HEK293 (cell line): ENCODE measurements around the gene SLC16A10.

Experiments
- CTCF ChIA-PET: fragments of 350-600 bp; formaldehyde crosslinking; extraction: SDS; loops from one replicate; lab custom pipeline; 2021; ENCODE audit warnings: antibody characterized with exemption; lab: Yijun Ruan, JAX
- POLR2A ChIA-PET: fragments of 300-600 bp; formaldehyde crosslinking; extraction: SDS; loops from one replicate; lab custom pipeline; 2020; ENCODE audit warnings: antibody characterized with exemption, inconsistent platforms; lab: Yijun Ruan, JAX
- H3K27ac ChIP-seq: fragments of 200-500 bp; sonication (Bioruptor generic); 2 replicates; pipeline ENCODE4 v1.5.1; 2014; ENCODE audit warnings: low read depth, low read length, control low read depth, inconsistent platforms; ENCODE audit errors: extremely low read depth
- H3K36me3 ChIP-seq, 2 experiments: fragments of 200-500 bp in 1 of 2; sonication (Bioruptor generic) in 1 of 2; 1 replicate in 1 of 2; 2 replicates in 1 of 2; pipeline ENCODE4 v1.5.1; 2014 to 2017; ENCODE audit warnings: inconsistent platforms in 2 of 2, low read length in 2 of 2; ENCODE audit not compliant: control insufficient read depth in 2 of 2, insufficient read depth in 1 of 2
- H3K4me1 ChIP-seq: fragments of 200-500 bp; sonication (Bioruptor generic); 2 replicates; pipeline ENCODE4 v1.5.1; 2014; ENCODE audit warnings: mild to moderate bottlenecking, low read length, inconsistent platforms; ENCODE audit not compliant: control insufficient read depth, insufficient read depth
- H3K4me3 ChIP-seq: 2 replicates; pipeline ENCODE4 v1.5.1; 2011; ENCODE audit warnings: low read depth, mild to moderate bottlenecking, control low read depth, low read length, moderate library complexity
- H3K9me3 ChIP-seq: fragments of 200-500 bp; sonication (Bioruptor generic); 2 replicates; pipeline ENCODE4 v1.5.1; 2014; ENCODE audit warnings: low read depth, low read length, inconsistent platforms; ENCODE audit not compliant: control insufficient read depth, insufficient read depth
- EGR2 ChIP-seq: fragments of 450-650 bp; formaldehyde crosslinking; IDR thresholded peaks from 2 replicates; pipeline ENCODE4 v1.5.1; 2016; ENCODE audit warnings: low read depth, missing biosample characterization, missing genetic modification characterization
- GLI2 ChIP-seq: fragments of 450-650 bp; formaldehyde crosslinking; IDR thresholded peaks from 2 replicates; pipeline ENCODE4; 2017; ENCODE audit warnings: missing biosample characterization, missing genetic modification characterization, low read depth, borderline replicate concordance
- GLIS2 ChIP-seq: fragments of 450-650 bp; formaldehyde crosslinking; IDR thresholded peaks from 2 replicates; pipeline ENCODE4 v1.5.1; 2016; ENCODE audit warnings: missing biosample characterization, missing genetic modification characterization
- INSM2 ChIP-seq: fragments of 450-650 bp; formaldehyde crosslinking; IDR thresholded peaks from 2 replicates; pipeline ENCODE4 v1.5.1; 2016; ENCODE audit warnings: missing biosample characterization, missing genetic modification characterization
- MYNN ChIP-seq: fragments of 450-650 bp; formaldehyde crosslinking; IDR thresholded peaks from 2 replicates; pipeline ENCODE4 v1.5.1; 2016; ENCODE audit warnings: missing biosample characterization, missing genetic modification characterization, borderline replicate concordance
- SALL2 ChIP-seq: fragments of 450-650 bp; formaldehyde crosslinking; IDR thresholded peaks from 2 replicates; pipeline ENCODE4 v1.5.0; 2017; ENCODE audit warnings: missing biosample characterization, mild to moderate bottlenecking, missing genetic modification characterization, borderline replicate concordance
- SETDB1 ChIP-seq: IDR thresholded peaks from one replicate; pipeline ENCODE4 v1.6.1; 2017; ENCODE audit warnings: mild to moderate bottlenecking, low read length, moderate library complexity, mixed read lengths; ENCODE audit not compliant: insufficient read length
- ZNF202 ChIP-seq: fragments of 450-650 bp; formaldehyde crosslinking; IDR thresholded peaks from 2 replicates; pipeline ENCODE4 v1.5.1; 2016; ENCODE audit warnings: missing biosample characterization, missing genetic modification characterization, borderline replicate concordance
- ZNF214 ChIP-seq: fragments of 450-650 bp; formaldehyde crosslinking; IDR thresholded peaks from 2 replicates; pipeline ENCODE4 v1.5.1; 2017; ENCODE audit warnings: missing biosample characterization, mild to moderate bottlenecking, missing genetic modification characterization, borderline replicate concordance
- ZNF223 ChIP-seq: fragments of 450-650 bp; formaldehyde crosslinking; IDR thresholded peaks from 2 replicates; pipeline ENCODE4 v1.5.1; 2016; ENCODE audit warnings: missing biosample characterization, missing genetic modification characterization
- ZNF248 ChIP-seq: fragments of 450-650 bp; formaldehyde crosslinking; IDR thresholded peaks from 2 replicates; pipeline ENCODE4 v1.5.1; 2017; ENCODE audit warnings: missing biosample characterization, missing genetic modification characterization
- ZNF302 ChIP-seq: fragments of 450-650 bp; formaldehyde crosslinking; IDR thresholded peaks from 2 replicates; pipeline ENCODE4 v1.5.1; 2016; ENCODE audit warnings: missing biosample characterization, missing genetic modification characterization, low read depth
- ZNF354C ChIP-seq: fragments of 450-650 bp; formaldehyde crosslinking; IDR thresholded peaks from 2 replicates; pipeline ENCODE4 v1.5.1; 2016; ENCODE audit warnings: missing biosample characterization, missing genetic modification characterization, low read depth, borderline replicate concordance
- ZNF394 ChIP-seq: fragments of 450-650 bp; formaldehyde crosslinking; IDR thresholded peaks from 2 replicates; pipeline ENCODE4 v1.5.1; 2016; ENCODE audit warnings: missing biosample characterization, missing genetic modification characterization, mild to moderate bottlenecking, moderate library complexity, borderline replicate concordance
- ZNF501 ChIP-seq: fragments of 450-650 bp; formaldehyde crosslinking; IDR thresholded peaks from 2 replicates; pipeline ENCODE4 v1.5.1; 2016; ENCODE audit warnings: missing biosample characterization, missing genetic modification characterization
- ZNF555 ChIP-seq: fragments of 450-650 bp; formaldehyde crosslinking; conservative IDR thresholded peaks from 2 replicates; pipeline ENCODE4 v1.5.1; 2017; ENCODE audit warnings: missing biosample characterization, mild to moderate bottlenecking, missing genetic modification characterization, inconsistent platforms
- ZNF560 ChIP-seq: fragments of 450-650 bp; formaldehyde crosslinking; IDR thresholded peaks from 2 replicates; pipeline ENCODE4 v1.5.1; 2017; ENCODE audit warnings: missing biosample characterization, missing genetic modification characterization, borderline replicate concordance
- ZNF610 ChIP-seq: fragments of 450-650 bp; formaldehyde crosslinking; IDR thresholded peaks from 2 replicates; pipeline ENCODE4 v1.5.1; 2016; ENCODE audit warnings: missing biosample characterization, missing genetic modification characterization, borderline replicate concordance
- ZNF660 ChIP-seq: fragments of 450-650 bp; IDR thresholded peaks from 2 replicates; pipeline ENCODE4 v1.5.1; 2018; ENCODE audit warnings: missing biosample characterization, mild to moderate bottlenecking, missing genetic modification characterization
- ZNF776 ChIP-seq: fragments of 450-650 bp; formaldehyde crosslinking; IDR thresholded peaks from 2 replicates; pipeline ENCODE4 v1.5.0; 2017; ENCODE audit warnings: missing biosample characterization, missing genetic modification characterization, borderline replicate concordance
- ZSCAN16 ChIP-seq: fragments of 450-650 bp; formaldehyde crosslinking; IDR thresholded peaks from 2 replicates; pipeline ENCODE4 v1.5.1; 2016; ENCODE audit warnings: missing biosample characterization, missing genetic modification characterization
- ZSCAN23 ChIP-seq: fragments of 450-650 bp; formaldehyde crosslinking; IDR thresholded peaks from 2 replicates; pipeline ENCODE4 v1.5.1; 2016; ENCODE audit warnings: missing biosample characterization, missing genetic modification characterization
- ZSCAN5A ChIP-seq: fragments of 450-650 bp; formaldehyde crosslinking; IDR thresholded peaks from 2 replicates; pipeline ENCODE4 v1.5.1; 2016; ENCODE audit warnings: missing biosample characterization, missing genetic modification characterization
- TF ChIP-seq, protein P1 (sequence below): fragments of 450-650 bp; formaldehyde crosslinking; IDR thresholded peaks from 2 replicates; pipeline ENCODE4 v1.5.1; 2016; ENCODE audit warnings: missing biosample characterization, missing genetic modification characterization
- TF ChIP-seq, protein P2 (sequence below): fragments of 450-650 bp; formaldehyde crosslinking; IDR thresholded peaks from 2 replicates; pipeline ENCODE4 v1.5.1; 2017; ENCODE audit warnings: missing biosample characterization, missing genetic modification characterization
- TF ChIP-seq, protein P3 (sequence below): fragments of 450-650 bp; formaldehyde crosslinking; IDR thresholded peaks from 2 replicates; pipeline ENCODE4 v1.5.1; 2016; ENCODE audit warnings: missing biosample characterization, missing genetic modification characterization

The SLC16A10 gene

GRCh38 chr6:111047244-111047643 lies 40.1 kb upstream of the SLC16A10 start (continued):
- TF ChIP-seq ZSCAN16 (tag by site-specific recombination): no peak
- TF ChIP-seq SALL2 (tag by site-specific recombination): no peak
- no peak for TF ChIP-seq ZSCAN5A (tag by site-specific recombination)

- H3K36me3 ChIP-seq: no peaks in the 10 kb centered on the region
- CTCF ChIA-PET: no interaction called here
- no peak overlapping the region for H3K4me3 ChIP-seq
Observed at GRCh38 chr6:111050261-111051023, 36.9 kb upstream of the SLC16A10 start.

GRCh38 chr6:111052171-111052570 lies 35.1 kb upstream of the SLC16A10 start:
- H3K4me3 ChIP-seq: no peak overlapping the region
- H3K27ac ChIP-seq: no peak overlapping the region
- POLR2A ChIA-PET: no interaction called here
- no peaks in the 10 kb centered on the region for H3K36me3 ChIP-seq
- H3K4me1 ChIP-seq: no peaks in the 10 kb centered on the region
- no peaks in the 10 kb centered on the region for H3K9me3 ChIP-seq
- CTCF ChIA-PET: interaction anchor here (2.8 kb wide), 1 partner anchor 158 kb away, joined by 14 read pairs; no protein-coding TSS in a partner anchor
- TF ChIP-seq ZNF394 (tag by site-specific recombination) (no peak), GLI2 (no peak), ZNF660 (tag by site-specific recombination) (no peak), EGR2 (tag by site-specific recombination) (no peak), ZNF776 (tag by site-specific recombination) (no peak), ZNF223 (tag by site-specific recombination) (no peak), ZNF610 (tag by site-specific recombination) (no peak), ZSCAN23 (no peak), ZNF501 (tag by site-specific recombination) (no peak), ZNF214 (no peak), SALL2 (tag by site-specific recombination) (no peak), GLIS2 (tag by site-specific recombination) (no peak), SETDB1 (no peak), ZSCAN5A (tag by site-specific recombination) (no peak), ZNF560 (tag by site-specific recombination) (no peak), ZNF302 (tag by site-specific recombination) (no peak), MYNN (tag by site-specific recombination) (no peak), INSM2 (tag by site-specific recombination) (no peak)
- TF ChIP-seq, protein P1, sequence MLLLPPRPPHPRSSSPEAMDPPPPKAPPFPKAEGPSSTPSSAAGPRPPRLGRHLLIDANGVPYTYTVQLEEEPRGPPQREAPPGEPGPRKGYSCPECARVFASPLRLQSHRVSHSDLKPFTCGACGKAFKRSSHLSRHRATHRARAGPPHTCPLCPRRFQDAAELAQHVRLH (tag by site-specific recombination): no peak

More at GRCh38 chr6:111050261-111051023, 36.9 kb upstream of the SLC16A10 start:
- no peak overlapping the region for H3K27ac ChIP-seq
- POLR2A ChIA-PET: interaction anchor here (0.7 kb wide), 1 partner anchor 501 kb away, joined by 4 read pairs; no protein-coding TSS in a partner anchor
- H3K9me3 ChIP-seq: no peaks in the 10 kb centered on the region
- TF ChIP-seq ZNF555 (tag by site-specific recombination) (no peak), EGR2 (tag by site-specific recombination) (no peak), ZNF202 (tag by site-specific recombination) (no peak), ZNF248 (tag by site-specific recombination) (no peak), ZNF354C (no peak)
- TF ChIP-seq, protein P2, sequence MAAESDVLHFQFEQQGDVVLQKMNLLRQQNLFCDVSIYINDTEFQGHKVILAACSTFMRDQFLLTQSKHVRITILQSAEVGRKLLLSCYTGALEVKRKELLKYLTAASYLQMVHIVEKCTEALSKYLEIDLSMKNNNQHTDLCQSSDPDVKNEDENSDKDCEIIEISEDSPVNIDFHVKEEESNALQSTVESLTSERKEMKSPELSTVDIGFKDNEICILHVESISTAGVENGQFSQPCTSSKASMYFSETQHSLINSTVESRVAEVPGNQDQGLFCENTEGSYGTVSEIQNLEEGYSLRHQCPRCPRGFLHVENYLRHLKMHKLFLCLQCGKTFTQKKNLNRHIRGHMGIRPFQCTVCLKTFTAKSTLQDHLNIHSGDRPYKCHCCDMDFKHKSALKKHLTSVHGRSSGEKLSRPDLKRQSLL: no peak
- TF ChIP-seq, protein P3, sequence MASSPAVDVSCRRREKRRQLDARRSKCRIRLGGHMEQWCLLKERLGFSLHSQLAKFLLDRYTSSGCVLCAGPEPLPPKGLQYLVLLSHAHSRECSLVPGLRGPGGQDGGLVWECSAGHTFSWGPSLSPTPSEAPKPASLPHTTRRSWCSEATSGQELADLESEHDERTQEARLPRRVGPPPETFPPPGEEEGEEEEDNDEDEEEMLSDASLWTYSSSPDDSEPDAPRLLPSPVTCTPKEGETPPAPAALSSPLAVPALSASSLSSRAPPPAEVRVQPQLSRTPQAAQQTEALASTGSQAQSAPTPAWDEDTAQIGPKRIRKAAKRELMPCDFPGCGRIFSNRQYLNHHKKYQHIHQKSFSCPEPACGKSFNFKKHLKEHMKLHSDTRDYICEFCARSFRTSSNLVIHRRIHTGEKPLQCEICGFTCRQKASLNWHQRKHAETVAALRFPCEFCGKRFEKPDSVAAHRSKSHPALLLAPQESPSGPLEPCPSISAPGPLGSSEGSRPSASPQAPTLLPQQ (tag by site-specific recombination): no peak
- TF ChIP-seq, all 188 proteins: peak for 0
- H3K4me1 ChIP-seq: no peaks in the 10 kb centered on the region
